Measurements from ENCODE around the gene ZIK1. TPM values are rescaled to one million over a fixed set of nuclear protein-coding genes. Genes with fewer than 3 reads are reported as not detected.

Gene ZIK1
- total and polyA plus RNA-seq, 7 donors: 0.72 to 4.4 (median 1.7) TPM

DNA sequence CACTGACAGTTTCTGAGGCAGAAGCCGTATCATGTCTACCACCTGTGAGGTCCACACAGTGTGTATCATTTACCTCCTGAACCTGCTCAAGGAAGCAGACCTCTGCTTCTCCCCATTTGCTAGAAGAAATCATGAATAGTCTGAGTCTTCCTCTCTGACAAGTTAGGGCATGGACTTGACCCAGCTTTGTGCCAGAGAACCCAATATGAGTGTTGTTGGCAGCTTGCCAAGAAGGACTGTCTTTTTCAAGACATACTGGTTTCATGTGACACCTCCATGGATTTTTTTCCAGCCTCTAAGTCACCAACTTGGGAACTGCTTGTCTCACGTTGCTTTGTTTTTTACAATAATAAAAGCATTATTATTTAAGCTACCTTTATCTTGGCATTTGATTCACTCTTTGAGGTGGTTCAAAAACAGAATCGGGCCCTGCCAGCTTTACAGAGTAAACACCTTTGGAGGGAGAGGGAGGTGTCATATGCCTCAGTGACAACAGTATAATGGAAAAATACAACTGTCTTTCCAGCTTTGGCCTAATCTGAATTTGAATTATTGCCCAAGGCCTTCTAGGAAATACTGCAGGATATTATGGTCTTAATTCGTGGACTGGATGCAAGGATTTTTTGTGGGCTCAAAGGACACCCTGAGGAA is 58.6 kb downstream of the ZIK1 start:
- no peaks in the 10 kb centered on the region for H3K27me3 ChIP-seq (ENCODE audit: insufficient read depth in 3 of 3, low read length in 2 of 3)
- whole genome bisulfite sequencing, 3 donors: 77 to 82% (median 79%) methylated on average over 4 of the region's 4 CpGs

More for the DNA sequence above, 58.6 kb downstream of the ZIK1 start:
- DNase-seq (no peak), ATAC-seq (no peak)
- TF ChIP-seq, protein P1, sequence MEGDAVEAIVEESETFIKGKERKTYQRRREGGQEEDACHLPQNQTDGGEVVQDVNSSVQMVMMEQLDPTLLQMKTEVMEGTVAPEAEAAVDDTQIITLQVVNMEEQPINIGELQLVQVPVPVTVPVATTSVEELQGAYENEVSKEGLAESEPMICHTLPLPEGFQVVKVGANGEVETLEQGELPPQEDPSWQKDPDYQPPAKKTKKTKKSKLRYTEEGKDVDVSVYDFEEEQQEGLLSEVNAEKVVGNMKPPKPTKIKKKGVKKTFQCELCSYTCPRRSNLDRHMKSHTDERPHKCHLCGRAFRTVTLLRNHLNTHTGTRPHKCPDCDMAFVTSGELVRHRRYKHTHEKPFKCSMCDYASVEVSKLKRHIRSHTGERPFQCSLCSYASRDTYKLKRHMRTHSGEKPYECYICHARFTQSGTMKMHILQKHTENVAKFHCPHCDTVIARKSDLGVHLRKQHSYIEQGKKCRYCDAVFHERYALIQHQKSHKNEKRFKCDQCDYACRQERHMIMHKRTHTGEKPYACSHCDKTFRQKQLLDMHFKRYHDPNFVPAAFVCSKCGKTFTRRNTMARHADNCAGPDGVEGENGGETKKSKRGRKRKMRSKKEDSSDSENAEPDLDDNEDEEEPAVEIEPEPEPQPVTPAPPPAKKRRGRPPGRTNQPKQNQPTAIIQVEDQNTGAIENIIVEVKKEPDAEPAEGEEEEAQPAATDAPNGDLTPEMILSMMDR (IDR thresholded peaks at IDR 0.05): no peak
- Histone ChIP-seq H3K4me1 (no peaks in the 10 kb centered on the region), H3K27ac (no peak overlapping the region), H3K36me3 (ENCODE audit: insufficient read depth in 1 of 2, low read depth in 1 of 2) (peaks cover 32 to 51% of the 10 kb centered on the region in 2 donors), H3K4me3 (no peak overlapping the region), H3K9me3 (peaks cover 71% of the 10 kb centered on the region)
- intact Hi-C loops (cut with DNase I): no loop called here

Other genes with a start within 250 kb of the ZIK1 start
- gene ZNF304, start 232.9 kb upstream of the ZIK1 start, total RNA-seq: 1 to 10 TPM; 3.3 to 8.8 (median 6.8) TPM
- gene ZNF304, start 232.9 kb upstream of the ZIK1 start, polyA plus RNA-seq: 1 to 10 TPM; 2.3 to 6.2 (median 3.3) TPM
- gene TRAPPC2B, start 220.6 kb upstream of the ZIK1 start, total RNA-seq: 10 to 100 TPM; 12.6 to 21.3 (median 17.5) TPM
- 10 to 100 TPM; 30.9 to 78.7 (median 38.9) TPM for gene TRAPPC2B, start 220.6 kb upstream of the ZIK1 start, polyA plus RNA-seq
- gene ZNF547, start 220.6 kb upstream of the ZIK1 start, total RNA-seq: 1 to 10 TPM; 1.1 to 2.8 (median 1.9) TPM
- 1 to 10 TPM in 2 of 3 donors, under 1 TPM in 1; 0.80 to 3.3 (median 1.1) TPM for gene ZNF547, start 220.6 kb upstream of the ZIK1 start, polyA plus RNA-seq
- 10 to 100 TPM in 2 of 4 donors, 1 to 10 TPM in 2; 5.6 to 12.1 (median 8.3) TPM for gene ZNF548, start 194.3 kb upstream of the ZIK1 start, total RNA-seq
- gene ZNF548, start 194.3 kb upstream of the ZIK1 start, polyA plus RNA-seq: 1 to 10 TPM; 3.2 to 9.9 (median 4.6) TPM
- gene ZNF17, start 173.0 kb upstream of the ZIK1 start, total RNA-seq: 10 to 100 TPM in 1 of 4 donors, 1 to 10 TPM in 3; 4.8 to 11.0 (median 6.3) TPM
- gene ZNF17, start 173.0 kb upstream of the ZIK1 start, polyA plus RNA-seq: 1 to 10 TPM; 3.6 to 9.0 (median 4.4) TPM
- gene ZNF749, start 148.8 kb upstream of the ZIK1 start, total RNA-seq: 10 to 100 TPM in 2 of 4 donors, 1 to 10 TPM in 2; 5.1 to 11.9 (median 8.0) TPM
- 10 to 100 TPM in 2 of 3 donors, 1 to 10 TPM in 1; 6.7 to 22.4 (median 19.7) TPM for gene ZNF749, start 148.8 kb upstream of the ZIK1 start, polyA plus RNA-seq
- 1 to 10 TPM in 3 of 4 donors, under 1 TPM in 1; 0.76 to 4.1 (median 2.3) TPM for gene VN1R1, start 127.0 kb upstream of the ZIK1 start, total RNA-seq
- under 1 TPM; 0.42 to 0.57 (median 0.51) TPM for gene VN1R1, start 127.0 kb upstream of the ZIK1 start, polyA plus RNA-seq
- gene ZNF772, start 106.6 kb upstream of the ZIK1 start, total RNA-seq: 10 to 100 TPM; 12.0 to 15.2 (median 14.1) TPM
- 1 to 10 TPM; 2.7 to 8.7 (median 3.0) TPM for gene ZNF772, start 106.6 kb upstream of the ZIK1 start, polyA plus RNA-seq
- gene ZNF419, start 96.4 kb upstream of the ZIK1 start, total RNA-seq: 1 to 10 TPM; 4.1 to 7.5 (median 6.9) TPM
- gene ZNF419, start 96.4 kb upstream of the ZIK1 start, polyA plus RNA-seq: 10 to 100 TPM in 1 of 3 donors, 1 to 10 TPM in 2; 5.9 to 24.4 (median 6.9) TPM
- gene ZNF773, start 84.2 kb upstream of the ZIK1 start, total RNA-seq: 1 to 10 TPM; 2.7 to 5.7 (median 4.4) TPM
- 1 to 10 TPM; 2.3 to 7.5 (median 3.0) TPM for gene ZNF773, start 84.2 kb upstream of the ZIK1 start, polyA plus RNA-seq
- 1 to 10 TPM; 1.5 to 4.0 (median 2.3) TPM for gene ZNF549, start 56.8 kb upstream of the ZIK1 start, total RNA-seq
- gene ZNF549, start 56.8 kb upstream of the ZIK1 start, polyA plus RNA-seq: 1 to 10 TPM; 1.4 to 4.6 (median 2.6) TPM
- 1 to 10 TPM; 2.1 to 4.9 (median 4.6) TPM for gene ZNF550, start 24.3 kb upstream of the ZIK1 start, total RNA-seq
- 1 to 10 TPM; 1.5 to 5.0 (median 2.9) TPM for gene ZNF550, start 24.3 kb upstream of the ZIK1 start, polyA plus RNA-seq
- 1 to 10 TPM; 2.1 to 4.0 (median 2.4) TPM for gene ZNF416, start 5.2 kb upstream of the ZIK1 start, total RNA-seq
- 1 to 10 TPM; 1.9 to 2.9 (median 2.3) TPM for gene ZNF416, start 5.2 kb upstream of the ZIK1 start, polyA plus RNA-seq
- 1 to 10 TPM in 3 of 4 donors, under 1 TPM in 1; 0.81 to 2.9 (median 2.0) TPM for gene ZNF530, start 15.7 kb downstream of the ZIK1 start, total RNA-seq
- gene ZNF530, start 15.7 kb downstream of the ZIK1 start, polyA plus RNA-seq: 10 to 100 TPM in 1 of 3 donors, 1 to 10 TPM in 2; 1.7 to 11.7 (median 2.4) TPM
- 1 to 10 TPM; 5.4 to 8.1 (median 7.5) TPM for gene ZNF134, start 30.1 kb downstream of the ZIK1 start, total RNA-seq
- gene ZNF134, start 30.1 kb downstream of the ZIK1 start, polyA plus RNA-seq: 1 to 10 TPM; 3.4 to 8.6 (median 4.4) TPM
- gene ZNF211, start 49.0 kb downstream of the ZIK1 start, total RNA-seq: 1 to 10 TPM; 1.6 to 6.9 (median 4.9) TPM
- 1 to 10 TPM; 2.9 to 4.9 (median 3.3) TPM for gene ZNF211, start 49.0 kb downstream of the ZIK1 start, polyA plus RNA-seq
- gene ZSCAN4, start 84.8 kb downstream of the ZIK1 start, total RNA-seq: not detected
- under 1 TPM in 1 of 3 donors, not detected in 2; 0.03 TPM for gene ZSCAN4, start 84.8 kb downstream of the ZIK1 start, polyA plus RNA-seq
- 1 to 10 TPM; 1.4 to 2.6 (median 2.0) TPM for gene ZNF551, start 97.8 kb downstream of the ZIK1 start, total RNA-seq
- gene ZNF551, start 97.8 kb downstream of the ZIK1 start, polyA plus RNA-seq: 1 to 10 TPM; 1.5 to 2.5 (median 1.9) TPM
- 1 to 10 TPM; 1.1 to 2.8 (median 2.2) TPM for gene ZNF154, start 125.1 kb downstream of the ZIK1 start, total RNA-seq
- gene ZNF154, start 125.1 kb downstream of the ZIK1 start, polyA plus RNA-seq: 1 to 10 TPM in 1 of 3 donors, under 1 TPM in 2; 0.61 to 1.4 (median 0.68) TPM
- gene ZNF671, start 143.5 kb downstream of the ZIK1 start, total RNA-seq: 1 to 10 TPM; 3.4 to 8.8 (median 5.8) TPM
- 1 to 10 TPM; 3.1 to 5.1 (median 3.1) TPM for gene ZNF671, start 143.5 kb downstream of the ZIK1 start, polyA plus RNA-seq
- gene ZNF776, start 162.7 kb downstream of the ZIK1 start, total RNA-seq: 10 to 100 TPM in 1 of 4 donors, 1 to 10 TPM in 3; 7.7 to 15.5 (median 9.0) TPM
- gene ZNF776, start 162.7 kb downstream of the ZIK1 start, polyA plus RNA-seq: 10 to 100 TPM in 1 of 3 donors, 1 to 10 TPM in 2; 3.6 to 12.4 (median 4.4) TPM
- gene ZNF586, start 185.5 kb downstream of the ZIK1 start, total RNA-seq: 10 to 100 TPM; 10.9 to 14.1 (median 12.1) TPM
- gene ZNF586, start 185.5 kb downstream of the ZIK1 start, polyA plus RNA-seq: 10 to 100 TPM in 1 of 3 donors, 1 to 10 TPM in 2; 7.1 to 10.5 (median 8.6) TPM
- 1 to 10 TPM; 1.2 to 4.1 (median 2.4) TPM for gene ZNF552, start 230.8 kb downstream of the ZIK1 start, total RNA-seq
- gene ZNF552, start 230.8 kb downstream of the ZIK1 start, polyA plus RNA-seq: 1 to 10 TPM; 1.8 to 6.1 (median 3.5) TPM
- gene ZNF587B, start 246.2 kb downstream of the ZIK1 start, total RNA-seq: 1 to 10 TPM; 3.9 to 7.9 (median 5.9) TPM
- 1 to 10 TPM; 1.4 to 7.0 (median 3.9) TPM for gene ZNF587B, start 246.2 kb downstream of the ZIK1 start, polyA plus RNA-seq

Measured in psoas muscle (tissue), 8 donors.